ENCODE results near the gene OR13F1.
"Not testable (repeated sequence)": the region's sequence is repeated elsewhere in the genome, so short reads cannot be mapped to it uniquely, and the experiment has no call there.

OR13F1 gene, protein sequence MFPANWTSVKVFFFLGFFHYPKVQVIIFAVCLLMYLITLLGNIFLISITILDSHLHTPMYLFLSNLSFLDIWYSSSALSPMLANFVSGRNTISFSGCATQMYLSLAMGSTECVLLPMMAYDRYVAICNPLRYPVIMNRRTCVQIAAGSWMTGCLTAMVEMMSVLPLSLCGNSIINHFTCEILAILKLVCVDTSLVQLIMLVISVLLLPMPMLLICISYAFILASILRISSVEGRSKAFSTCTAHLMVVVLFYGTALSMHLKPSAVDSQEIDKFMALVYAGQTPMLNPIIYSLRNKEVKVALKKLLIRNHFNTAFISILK

DNA sequence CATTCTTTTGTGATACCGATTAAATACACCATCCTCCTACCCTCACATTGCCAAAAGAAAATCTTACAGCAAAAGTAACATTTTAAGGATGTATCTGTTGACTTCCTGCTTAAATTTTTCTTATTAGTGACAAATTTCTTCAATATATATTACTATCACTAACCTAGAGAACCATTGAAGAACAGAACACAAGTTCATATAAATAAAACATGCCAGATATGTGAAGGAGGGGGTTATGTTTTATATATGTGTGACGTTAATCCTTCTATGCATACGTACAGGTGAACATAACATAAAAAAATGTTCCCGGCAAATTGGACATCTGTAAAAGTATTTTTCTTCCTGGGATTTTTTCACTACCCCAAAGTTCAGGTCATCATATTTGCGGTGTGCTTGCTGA is at the start of gene OR13F1:
Gene OR13F1 (plus strand): TSS at position 301 of the 400 bp plus-strand sequence. CDS start 0 bp downstream, at position 301.
- no peak for DNase-seq (ENCODE audit: low spot score)

DNA sequence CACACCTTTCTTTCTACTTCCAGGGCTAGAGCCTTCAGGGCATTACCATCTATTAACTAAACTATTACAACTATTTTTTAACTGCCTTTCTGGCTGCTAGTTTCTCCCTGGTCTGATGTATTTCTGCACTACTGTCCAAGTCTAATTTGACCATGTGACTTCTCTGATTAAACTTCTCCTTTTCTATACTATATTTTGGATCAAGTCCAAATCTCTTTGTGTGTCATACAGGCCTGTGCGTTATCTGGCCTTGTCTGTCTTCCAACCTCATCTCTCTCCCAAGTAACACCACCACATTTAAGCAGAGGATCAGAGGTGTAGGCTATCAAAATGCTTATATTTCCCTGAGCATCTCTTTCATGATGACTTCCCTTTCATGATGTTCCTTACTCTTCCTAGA is 47.2 kb upstream of the OR13F1 start:
- DNase-seq (ENCODE audit: low spot score): no peak

DNA sequence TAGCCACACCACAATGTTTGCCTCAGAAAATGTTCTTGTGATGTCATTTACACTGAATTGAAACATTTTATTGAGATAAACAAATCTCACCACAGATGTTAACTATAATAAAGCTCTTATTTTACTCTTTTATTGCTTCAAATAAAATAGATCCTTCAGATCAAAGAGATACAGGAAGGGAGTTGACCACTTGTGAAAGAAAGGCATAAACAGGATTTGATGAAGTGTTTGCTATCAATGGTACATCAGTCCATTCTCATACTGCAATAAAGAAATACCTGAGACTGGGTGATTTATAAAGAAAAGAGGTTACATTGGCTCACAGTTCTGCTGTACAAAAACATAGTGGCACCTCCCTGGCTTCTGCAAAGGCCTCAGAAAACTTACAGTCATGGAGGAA is 40.2 kb upstream of the OR13F1 start:
- DNase-seq (ENCODE audit: low spot score): no peak

DNA sequence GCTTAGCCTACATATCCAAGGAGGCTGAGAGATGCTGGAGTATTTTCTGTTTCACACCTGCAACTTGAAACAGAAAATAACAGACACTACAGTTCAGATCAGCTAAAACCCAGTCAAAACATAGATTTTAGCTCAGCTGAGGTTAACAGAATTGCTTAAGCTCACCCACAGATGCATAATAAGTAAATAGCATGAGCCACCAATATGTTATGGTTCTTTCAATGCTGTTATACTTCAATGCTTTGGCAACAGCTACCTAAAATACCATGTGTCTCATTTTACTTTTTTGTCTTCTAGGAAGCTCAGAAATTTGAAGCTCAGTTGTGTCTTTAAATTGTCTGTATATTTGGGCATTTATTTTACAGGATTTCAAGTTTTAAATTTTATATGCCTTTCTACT is 35.8 kb upstream of the OR13F1 start:
- no peak for DNase-seq (ENCODE audit: low spot score)

DNA sequence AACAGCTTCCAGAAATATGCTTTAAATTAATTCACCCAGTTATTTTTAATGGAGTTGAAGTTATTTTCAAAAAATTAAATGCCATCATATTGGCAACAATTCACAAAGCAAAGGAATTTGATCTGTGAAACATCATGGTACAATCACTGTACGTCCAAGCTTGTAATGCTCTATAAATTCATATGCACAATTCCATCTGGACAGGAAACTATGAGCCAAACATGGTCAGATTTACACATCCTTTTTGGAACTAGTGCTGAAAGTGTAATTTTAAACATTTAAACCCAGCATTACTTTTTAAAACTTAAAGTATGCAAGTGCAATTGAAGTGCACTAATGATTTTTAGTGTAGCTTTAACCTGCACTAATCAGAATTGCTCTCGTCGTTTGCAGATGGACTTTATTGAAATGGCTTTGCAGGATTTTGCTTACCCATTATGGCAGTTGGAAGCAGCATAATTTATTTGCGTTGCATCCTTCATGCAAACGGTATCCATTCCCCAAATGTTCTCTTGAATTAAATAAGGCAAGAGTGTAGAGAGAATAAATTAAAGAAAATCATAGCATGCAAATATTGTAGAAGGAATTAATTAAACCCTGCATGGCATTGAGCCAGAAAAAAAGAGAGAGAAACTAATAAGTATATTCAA is 21.0 kb upstream of the OR13F1 start:
- no peak for DNase-seq (ENCODE audit: low spot score)

DNA sequence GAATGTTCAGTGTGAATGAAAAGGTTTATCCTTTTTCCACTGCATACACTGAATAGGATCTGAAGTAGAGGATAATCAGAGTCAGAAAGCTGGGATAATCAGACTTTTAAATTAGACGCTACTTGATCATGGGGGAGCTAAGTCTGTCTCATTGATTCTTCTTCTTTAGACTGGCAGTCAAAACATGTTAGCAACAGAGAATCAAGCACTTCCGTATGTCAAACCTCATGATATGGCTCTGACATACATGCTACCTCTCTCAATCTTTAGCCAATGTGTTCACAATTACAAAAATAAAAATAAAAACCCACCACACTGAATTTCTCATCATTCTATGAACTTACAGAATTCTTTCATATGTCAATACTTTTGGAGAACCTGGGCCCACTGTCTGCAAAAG is 19.0 kb upstream of the OR13F1 start:
- no peak for DNase-seq (ENCODE audit: low spot score)

DNA sequence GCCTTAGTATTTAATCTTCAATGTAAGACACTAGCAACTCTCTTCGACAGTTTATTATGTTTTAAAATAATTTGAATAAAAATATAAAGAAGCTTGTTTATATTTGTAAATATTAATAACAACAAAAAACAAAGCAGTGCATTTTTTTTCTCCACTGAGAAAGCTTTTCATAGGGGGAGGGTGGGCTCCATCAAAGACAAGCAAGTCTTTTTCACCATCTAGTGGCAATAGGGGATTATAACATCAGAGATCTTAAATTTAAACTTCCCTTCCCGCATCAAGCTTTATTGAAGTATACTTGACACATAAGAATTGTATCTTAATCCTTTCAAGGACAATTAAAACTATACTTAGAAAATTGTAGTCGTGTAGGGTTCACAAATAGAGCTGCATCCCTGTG is 9.3 kb upstream of the OR13F1 start:
- DNase-seq (ENCODE audit: low spot score): peak; percentile 50

DNA sequence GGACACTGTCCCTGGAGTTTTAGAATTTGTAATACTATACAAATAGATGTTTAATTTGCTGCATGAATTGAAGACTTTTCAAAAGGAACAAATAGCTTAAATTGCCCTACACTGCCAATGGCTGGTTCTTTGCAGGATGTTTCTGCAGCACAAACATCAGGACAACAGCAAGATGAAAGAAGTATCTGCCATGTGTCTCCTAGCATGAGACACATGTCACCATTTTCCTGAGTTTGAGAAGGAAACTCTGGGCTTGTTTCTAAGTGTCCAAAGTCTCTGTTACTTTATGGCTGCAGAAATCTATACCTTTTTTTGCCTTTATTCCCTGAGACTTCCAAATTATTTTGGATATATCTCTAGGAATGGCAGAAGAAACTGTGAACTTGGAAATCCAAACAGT is 623 bp upstream of the OR13F1 start:
- DNase-seq (ENCODE audit: low spot score): no peak

DNA sequence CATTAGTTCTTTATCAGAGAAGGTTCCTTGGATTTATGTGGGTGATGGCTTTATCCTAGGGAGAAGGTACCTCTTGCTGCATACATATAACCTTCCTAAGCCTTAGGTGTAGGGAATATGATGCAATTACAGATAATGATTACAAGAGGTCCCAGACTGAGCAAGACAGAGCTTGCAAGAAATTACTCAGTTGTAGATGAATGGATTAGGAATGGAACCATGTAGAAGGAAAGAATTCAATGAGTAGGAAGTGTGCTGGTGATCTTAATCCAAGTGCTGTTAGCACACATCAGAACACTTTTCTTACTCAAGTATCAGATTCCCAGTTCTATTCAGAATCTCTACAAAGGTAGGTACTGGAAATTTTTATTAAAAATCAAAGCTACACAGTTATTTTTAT is 2.5 kb downstream of the OR13F1 start:
- DNase-seq (ENCODE audit: low spot score): no peak

DNA sequence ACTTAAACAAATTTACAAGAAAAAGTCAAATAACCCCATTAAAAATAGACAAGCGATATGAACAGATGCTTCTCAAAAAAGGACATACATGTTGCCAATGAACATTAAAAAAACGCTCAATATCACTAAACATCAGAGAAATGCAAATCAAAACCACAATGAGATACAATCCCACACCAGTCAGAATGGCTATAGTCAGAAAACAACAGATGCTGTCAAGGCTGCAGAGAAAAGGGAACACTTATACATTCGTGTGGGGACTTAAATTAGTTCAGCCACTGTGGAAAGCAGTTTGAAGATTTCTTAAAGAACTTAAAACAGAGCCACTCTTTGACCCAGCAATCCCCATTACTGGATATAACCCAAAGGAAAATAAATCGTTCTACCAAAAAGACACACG is 10.8 kb downstream of the OR13F1 start:
- peak; percentile 17 for DNase-seq (ENCODE audit: low spot score)

DNA sequence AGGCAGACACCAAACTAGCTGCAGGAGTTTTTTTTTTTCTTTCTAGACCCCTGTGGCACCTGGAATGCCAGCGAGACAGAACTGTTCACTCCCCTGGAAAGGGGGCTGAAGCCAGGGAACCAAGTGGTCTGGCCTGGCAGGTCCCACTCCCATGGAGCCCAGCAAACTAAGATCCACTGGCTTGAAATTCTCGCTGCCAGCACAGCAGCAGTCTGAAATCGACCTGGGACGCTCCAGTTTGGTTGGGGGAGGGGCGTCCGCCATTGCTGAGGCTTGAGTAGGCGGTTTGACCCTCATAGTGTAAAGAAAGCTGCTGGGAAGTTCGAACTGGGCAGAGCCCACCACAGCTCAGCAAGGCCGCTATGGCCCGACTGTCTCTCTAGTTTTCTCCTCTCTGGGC is 16.2 kb downstream of the OR13F1 start:
- DNase-seq (ENCODE audit: low spot score): not testable (repeated sequence)

DNA sequence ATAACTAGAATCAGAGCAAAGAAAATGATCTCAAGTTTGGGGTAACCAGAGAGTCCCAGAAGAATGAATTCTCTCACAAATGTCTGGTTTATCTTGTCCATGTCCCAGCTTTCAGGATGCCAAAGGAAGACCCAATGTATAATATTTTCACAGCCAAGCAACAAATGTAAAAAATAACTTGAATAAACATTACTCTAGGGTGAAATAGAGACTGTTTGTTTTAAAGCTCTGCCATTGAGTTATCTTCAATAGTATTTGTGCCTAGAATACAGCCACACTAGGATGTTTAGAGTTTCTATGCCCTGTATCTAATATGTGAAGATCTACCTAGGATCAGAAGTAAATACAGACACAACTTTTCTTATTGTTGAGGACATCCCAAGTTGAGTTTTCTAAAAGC is 23.0 kb downstream of the OR13F1 start, which contains the start of gene OR13C4:
Gene OR13C4 (minus strand): TSS at position 101 of the 400 bp plus-strand sequence. CDS start 0 bp downstream, at position 101.
- no peak for DNase-seq (ENCODE audit: low spot score)

DNA sequence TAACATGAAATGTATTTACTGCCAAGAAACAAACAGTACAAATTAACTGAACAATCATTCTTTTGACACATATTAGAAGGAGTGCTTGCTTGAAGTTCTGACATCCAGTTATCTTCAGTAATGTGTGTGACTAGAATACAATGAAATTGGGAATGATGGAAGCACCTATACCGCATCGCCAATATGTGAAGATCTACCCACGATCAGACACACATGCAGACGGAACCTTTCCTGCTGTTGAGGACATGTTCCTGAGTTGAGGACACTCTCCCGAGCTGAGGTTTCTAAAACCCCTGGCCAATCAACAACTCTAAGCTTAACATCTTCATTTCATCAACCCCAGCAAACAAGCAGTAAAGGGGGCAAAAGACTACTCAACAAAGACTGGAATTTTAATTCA is 32.7 kb downstream of the OR13F1 start, which contains the start of gene OR13C3:
Gene OR13C3 (minus strand): TSS at position 101 of the 400 bp plus-strand sequence. CDS start 133 bp downstream, outside the sequence.
- no peak for DNase-seq (ENCODE audit: low spot score)

DNA sequence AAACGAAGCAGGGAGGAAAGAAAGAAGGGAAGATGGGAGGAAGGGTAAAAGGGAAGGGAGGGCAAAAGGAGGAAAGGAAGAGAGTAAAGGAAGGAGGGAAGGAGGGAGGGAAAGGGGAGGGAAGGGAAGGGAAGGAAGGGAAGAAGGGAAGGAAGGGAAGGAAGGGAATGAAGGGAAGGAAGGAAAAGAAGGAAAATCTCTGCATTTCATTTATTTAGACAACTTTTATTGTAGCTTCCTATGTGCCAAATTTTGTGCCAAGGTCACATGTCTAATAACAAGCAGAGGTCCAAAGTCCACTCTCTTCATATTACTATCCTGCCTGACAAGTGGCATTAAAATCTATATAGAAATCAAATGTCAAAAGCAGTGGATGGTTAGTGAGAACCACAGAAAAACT is 35.2 kb downstream of the OR13F1 start:
- no peak for DNase-seq (ENCODE audit: low spot score)

DNA sequence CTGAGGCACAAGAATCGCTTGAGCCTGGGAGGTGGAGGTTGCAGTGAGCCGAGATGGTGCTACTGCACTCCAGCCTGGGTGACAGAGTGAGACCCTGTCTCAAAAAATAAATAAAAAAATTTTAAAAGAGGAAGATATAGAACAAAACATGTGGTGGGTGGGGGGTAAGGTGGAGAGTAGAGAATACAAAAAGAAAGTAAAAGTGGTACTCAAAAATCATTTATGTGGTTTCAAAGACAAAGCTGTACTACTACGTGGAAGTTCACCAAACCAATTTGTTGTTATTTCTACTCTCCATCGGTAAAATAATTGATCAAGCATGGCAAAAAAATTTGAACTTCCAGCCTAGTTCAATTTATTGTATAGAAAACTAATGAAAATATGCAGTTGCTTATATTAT is 40.6 kb downstream of the OR13F1 start:
- no peak for DNase-seq (ENCODE audit: low spot score)

DNA sequence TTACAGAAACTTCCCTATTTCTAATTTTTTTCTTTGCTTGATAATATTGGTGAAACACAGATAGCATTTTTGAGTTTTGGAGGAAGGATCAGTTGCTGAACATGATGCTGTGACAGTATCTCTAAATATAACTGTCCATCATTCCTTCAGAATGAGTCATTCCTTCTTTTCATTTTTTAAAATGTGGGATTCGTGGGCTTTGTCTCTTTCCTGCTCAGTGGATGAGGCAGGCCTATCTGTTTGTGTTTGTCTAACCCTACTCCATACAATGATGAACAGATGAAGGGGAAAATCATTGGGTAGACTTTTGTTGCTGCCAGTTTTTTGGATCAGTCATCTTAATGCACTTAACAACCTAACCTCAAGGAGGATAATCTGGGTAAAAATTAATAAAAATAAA is 49.2 kb downstream of the OR13F1 start:
- DNase-seq (ENCODE audit: low spot score): no peak
